Measurements from ENCODE around the gene RPL18A.

The RPL18A gene

GRCh38 chr19:17866312-17866963 lies 6.7 kb downstream of the RPL18A start:
- Histone ChIP-seq H3K79me2 (ENCODE audit: insufficient read depth, low read length) (peaks cover 25% of the 10 kb centered on the region), H3K9me2 (replicated peaks; ENCODE audit: low read depth, low read length) (no peaks in the 10 kb centered on the region), H3K4me3 (ENCODE audit: low read length, poor library complexity, severe bottlenecking) (no peak overlapping the region), H3K27me3 (ENCODE audit: insufficient read depth, low read length, poor library complexity, severe bottlenecking) (no peaks in the 10 kb centered on the region), H4K20me1 (ENCODE audit: insufficient read depth, low read length, poor library complexity, severe bottlenecking) (peaks cover 26% of the 10 kb centered on the region), H3K4me2 (ENCODE audit: low read depth, low read length, poor library complexity, severe bottlenecking) (no peak overlapping the region), H2AFZ (ENCODE audit: low read length) (no peak overlapping the region), H3K9me3 (ENCODE audit: insufficient read depth, low read depth, low read length) (no peaks in the 10 kb centered on the region), H3K9ac (ENCODE audit: low read depth, low read length, poor library complexity, severe bottlenecking) (no peak overlapping the region), H3K4me1 (ENCODE audit: insufficient read depth, low read length, poor library complexity, severe bottlenecking) (peaks cover 10% of the 10 kb centered on the region), H3F3A (ENCODE audit: low read depth) (no peaks in the 10 kb centered on the region; the same call in 1 of the 2 replicates), H3K36me3 (ENCODE audit: insufficient read depth, low read length) (peaks cover 39% of the 10 kb centered on the region; the same call in 1 of the 2 replicates)
- TF ChIP-seq CTCF (conservative IDR thresholded peaks at IDR 0.05; ENCODE audit: low read length) (no peak), EZH2phosphoT487 (IDR thresholded peaks at IDR 0.05; ENCODE audit: borderline replicate concordance) (no peak)

- Histone ChIP-seq H3K4me2 (ENCODE audit: low read depth, low read length, poor library complexity, severe bottlenecking) (no peak overlapping the region), H3K79me2 (ENCODE audit: insufficient read depth, low read length) (peaks cover 19% of the 10 kb centered on the region), H3K9me3 (ENCODE audit: insufficient read depth, low read depth, low read length) (no peaks in the 10 kb centered on the region), H3K9ac (ENCODE audit: low read depth, low read length, poor library complexity, severe bottlenecking) (no peak overlapping the region), H3K4me1 (ENCODE audit: insufficient read depth, low read length, poor library complexity, severe bottlenecking) (peaks cover 6% of the 10 kb centered on the region), H3K4me3 (ENCODE audit: low read length, poor library complexity, severe bottlenecking) (no peak overlapping the region), H3K9me2 (replicated peaks; ENCODE audit: low read depth, low read length) (no peaks in the 10 kb centered on the region), H3K36me3 (ENCODE audit: insufficient read depth, low read length) (peaks cover 33% of the 10 kb centered on the region; the same call in 1 of the 2 replicates), H3K27me3 (ENCODE audit: insufficient read depth, low read length, poor library complexity, severe bottlenecking) (no peaks in the 10 kb centered on the region), H2AFZ (ENCODE audit: low read length) (no peak overlapping the region), H3F3A (ENCODE audit: low read depth) (no peaks in the 10 kb centered on the region; the same call in 1 of the 2 replicates), H4K20me1 (ENCODE audit: insufficient read depth, low read length, poor library complexity, severe bottlenecking) (peaks cover 20% of the 10 kb centered on the region)
- TF ChIP-seq CTCF (conservative IDR thresholded peaks at IDR 0.05; ENCODE audit: low read length) (no peak), EZH2phosphoT487 (IDR thresholded peaks at IDR 0.05; ENCODE audit: borderline replicate concordance) (no peak)
These were observed 7.3 kb downstream of the RPL18A start for GRCh38 chr19:17866964-17867486.

GRCh38 chr19:17868669-17869068 lies 9.0 kb downstream of the RPL18A start:
- Histone ChIP-seq H3K9ac (ENCODE audit: low read depth, low read length, poor library complexity, severe bottlenecking) (no peak overlapping the region), H3F3A (ENCODE audit: low read depth) (no peaks in the 10 kb centered on the region; the same call in 1 of the 2 replicates), H3K4me3 (ENCODE audit: low read length, poor library complexity, severe bottlenecking) (no peak overlapping the region), H2AFZ (ENCODE audit: low read length) (no peak overlapping the region), H3K4me1 (ENCODE audit: insufficient read depth, low read length, poor library complexity, severe bottlenecking) (no peaks in the 10 kb centered on the region), H3K79me2 (ENCODE audit: insufficient read depth, low read length) (peaks cover 2% of the 10 kb centered on the region; the same call in 1 of the 2 replicates), H4K20me1 (ENCODE audit: insufficient read depth, low read length, poor library complexity, severe bottlenecking) (peaks cover 6% of the 10 kb centered on the region), H3K4me2 (ENCODE audit: low read depth, low read length, poor library complexity, severe bottlenecking) (no peak overlapping the region), H3K9me3 (ENCODE audit: insufficient read depth, low read depth, low read length) (no peaks in the 10 kb centered on the region), H3K9me2 (replicated peaks; ENCODE audit: low read depth, low read length) (no peaks in the 10 kb centered on the region), H3K36me3 (ENCODE audit: insufficient read depth, low read length) (peaks cover 17% of the 10 kb centered on the region; the same call in 1 of the 2 replicates), H3K27me3 (ENCODE audit: insufficient read depth, low read length, poor library complexity, severe bottlenecking) (no peaks in the 10 kb centered on the region)
- TF ChIP-seq EZH2phosphoT487 (IDR thresholded peaks at IDR 0.05; ENCODE audit: borderline replicate concordance), result no peak
- no peak for TF ChIP-seq CTCF (conservative IDR thresholded peaks at IDR 0.05; ENCODE audit: low read length)
